HG02571 (cell line): ENCODE results near the gene LIPC.
A peak's percentile ranks its signal among the peaks of the same experiment; 100 is the strongest.

Source experiments
- ATAC-seq: cut with Tn5 transposase; IDR thresholded peaks from one replicate; pipeline ENCODE4 v1.9.1; 2021; ENCODE audit warnings: mild to moderate bottlenecking, moderate library complexity; ENCODE audit not compliant: unreplicated experiment

LIPC gene

DNA sequence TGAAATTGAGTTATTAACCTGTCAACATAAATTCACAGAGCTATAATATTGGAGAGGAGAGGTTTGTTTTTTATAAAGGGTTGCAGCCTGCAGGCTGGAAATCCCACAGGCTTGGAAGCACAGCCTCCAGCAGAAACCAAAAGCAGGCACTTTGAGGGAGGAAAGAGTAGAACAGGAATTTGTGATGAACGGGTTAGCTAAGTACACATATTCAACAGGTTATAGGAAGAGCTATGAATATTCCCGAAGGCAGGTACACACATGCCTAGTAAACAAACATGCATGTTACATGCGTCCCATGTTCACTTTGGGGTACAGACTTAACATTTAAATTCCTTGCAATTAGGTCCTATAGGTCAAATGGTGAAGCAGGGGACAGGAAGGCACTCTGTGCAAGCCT, 25.9 kb upstream of the LIPC start:
- no peak for ATAC-seq

DNA sequence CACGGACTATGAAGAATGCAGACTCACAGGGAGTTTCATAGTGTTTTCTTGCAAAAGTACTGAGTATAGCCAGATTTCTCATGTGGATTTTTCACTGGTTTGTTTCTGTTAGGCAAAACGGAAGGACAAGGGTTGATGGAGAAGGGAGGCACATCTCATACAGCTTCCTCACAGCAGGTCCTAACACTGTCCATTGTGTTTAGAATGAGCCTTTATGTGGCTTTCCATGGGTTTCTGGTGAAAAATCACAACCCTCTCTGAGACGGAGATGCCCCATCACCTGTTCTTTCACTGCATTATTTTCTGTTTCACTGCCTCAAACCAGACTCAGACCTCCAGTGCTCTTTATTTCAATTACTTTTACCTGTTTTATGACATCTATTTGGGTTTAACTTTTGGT, 25.0 kb upstream of the LIPC start:
- no peak for ATAC-seq

- ATAC-seq: no peak
These were observed 24.5 kb upstream of the LIPC start for GRCh38 chr15:58407236-58407775.

DNA sequence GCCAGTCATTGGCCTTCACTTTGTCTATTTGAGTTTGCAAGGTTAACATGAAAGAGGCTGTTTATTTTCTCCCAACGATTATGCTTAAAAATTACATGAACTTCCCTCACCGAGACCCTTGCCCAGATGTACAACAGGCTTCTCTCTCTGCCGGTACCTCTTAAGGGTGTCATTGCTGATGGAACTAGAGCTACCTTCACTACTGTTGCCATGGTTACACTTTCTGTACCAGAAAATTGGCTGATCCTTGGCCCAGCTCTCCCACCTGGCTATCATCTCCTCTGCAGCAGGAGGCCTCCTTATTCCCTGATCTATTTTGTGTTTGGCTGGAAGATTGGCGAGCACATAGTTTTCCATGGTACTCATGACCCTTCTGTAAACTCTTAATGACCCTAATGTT, 24.0 kb upstream of the LIPC start:
- no peak for ATAC-seq

DNA sequence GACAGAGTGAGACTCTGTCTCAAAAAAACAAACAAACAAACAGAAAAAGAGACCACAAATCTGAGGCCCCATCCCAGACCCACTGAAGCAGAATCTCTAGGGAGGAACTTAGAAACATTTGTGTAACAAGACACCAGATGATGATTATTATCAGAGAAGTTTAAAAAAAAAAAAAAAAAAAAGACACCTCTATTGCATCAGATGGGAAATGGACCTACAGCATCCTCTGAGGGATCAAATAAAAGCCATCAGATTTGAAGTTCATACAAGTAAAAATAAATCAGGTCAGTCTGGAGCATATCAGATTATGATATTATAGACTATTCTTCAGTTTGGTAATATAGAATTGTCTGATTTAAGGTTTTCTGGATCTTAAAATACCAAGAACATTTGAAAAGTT, 21.9 kb upstream of the LIPC start:
- no peak for ATAC-seq

GRCh38 chr15:58410353-58410752, 21.4 kb upstream of the LIPC start:
- ATAC-seq: no peak

GRCh38 chr15:58413253-58413652, 18.5 kb upstream of the LIPC start:
- ATAC-seq: no peak

- ATAC-seq: no peak
These were observed 16.2 kb upstream of the LIPC start for GRCh38 chr15:58415636-58416035.

DNA sequence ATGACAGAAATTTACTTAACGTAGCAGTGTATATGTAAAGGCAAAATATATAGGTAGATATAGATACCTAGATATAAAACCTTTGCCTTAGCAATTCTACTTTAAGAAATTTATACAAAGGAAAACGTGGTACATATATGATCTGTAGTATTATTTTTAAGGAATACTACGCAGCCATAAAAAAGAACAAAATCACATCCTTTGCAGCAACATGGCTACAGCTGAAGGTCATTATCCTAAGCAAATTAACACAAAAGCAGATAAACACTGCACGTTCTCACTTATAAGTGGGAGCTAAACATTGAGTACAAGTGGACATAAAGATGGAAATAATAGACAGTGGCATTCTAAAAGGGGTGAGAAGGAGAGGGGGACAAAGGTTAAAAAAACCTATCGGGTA, 14.8 kb upstream of the LIPC start:
- no peak for ATAC-seq

- no peak for ATAC-seq
These were observed 13.7 kb upstream of the LIPC start for GRCh38 chr15:58418135-58418534.

DNA sequence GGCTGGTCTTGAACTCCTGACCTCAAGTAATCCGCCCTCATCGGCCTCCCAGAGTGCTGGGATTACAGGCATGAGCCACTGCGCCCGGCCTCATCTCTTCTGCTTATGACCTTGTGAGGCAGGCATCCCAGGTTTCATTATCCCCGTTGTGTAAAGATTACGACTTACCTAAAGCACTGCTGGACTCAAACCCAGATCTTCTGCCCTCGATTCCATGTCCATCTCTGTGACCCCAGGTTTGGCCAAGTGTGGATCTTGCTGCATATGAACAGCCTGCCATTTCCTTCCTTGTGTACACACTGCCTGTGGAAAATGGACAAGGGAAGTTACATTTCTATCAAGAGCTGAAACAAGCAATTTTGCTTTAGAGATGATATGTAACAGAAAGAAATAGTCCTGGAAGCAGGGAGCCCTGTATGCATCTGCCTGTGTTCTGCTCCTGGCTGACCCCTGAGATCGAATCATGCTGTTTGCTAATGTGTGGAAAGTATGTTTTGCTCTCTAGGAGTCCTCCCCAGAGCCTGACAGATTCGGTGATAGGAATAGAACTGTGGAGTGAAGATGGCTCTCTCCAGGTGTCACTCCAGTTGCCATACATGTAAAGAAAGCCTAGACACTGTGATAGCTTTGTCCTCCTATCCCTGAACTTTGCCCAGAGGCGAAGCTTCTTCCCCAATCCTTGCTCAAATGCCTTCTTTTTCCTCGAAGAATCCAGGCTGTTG, 11.8 kb upstream of the LIPC start:
- ATAC-seq: peak; percentile 21

GRCh38 chr15:58420579-58421043, 11.2 kb upstream of the LIPC start:
- peak; percentile 51 for ATAC-seq

- ATAC-seq: no peak
These were observed 8.6 kb upstream of the LIPC start for GRCh38 chr15:58423205-58423604.

DNA sequence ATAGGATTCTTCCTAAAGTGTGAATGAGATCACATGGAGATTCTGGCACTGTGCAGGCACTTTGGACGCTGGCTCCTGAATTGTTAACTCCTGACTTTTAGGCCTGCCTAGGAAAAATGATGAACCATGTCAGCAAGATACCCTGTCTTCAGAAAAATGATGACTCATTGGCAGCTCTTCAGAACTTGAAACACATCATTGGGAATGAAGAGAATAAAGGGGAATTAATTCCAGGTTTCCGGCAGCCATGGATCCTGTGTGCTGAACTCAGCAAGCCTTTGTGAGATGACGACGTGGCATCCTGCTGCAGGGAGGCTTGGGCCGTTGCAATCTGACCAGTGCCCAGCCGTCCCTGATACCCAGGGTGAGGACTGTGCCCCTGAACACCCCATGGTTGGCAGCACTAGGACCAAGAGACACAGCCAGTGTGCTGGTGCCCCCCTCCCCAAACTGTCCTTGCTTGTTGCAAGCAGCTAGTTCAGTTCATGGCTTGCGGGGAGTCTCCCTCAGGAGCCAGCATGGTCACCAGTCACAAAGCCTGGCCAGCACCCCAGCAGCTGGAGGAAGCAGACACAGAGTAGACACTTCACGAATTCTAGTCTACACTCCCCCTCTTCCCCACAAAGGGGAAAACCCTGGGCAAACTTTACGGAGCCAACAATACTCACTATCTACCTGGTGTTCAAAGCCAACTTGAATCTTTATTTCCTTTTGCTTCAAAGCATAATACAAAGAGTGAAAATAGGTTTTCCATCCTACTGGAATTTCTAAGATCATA, 7.8 kb upstream of the LIPC start:
- ATAC-seq: no peak

DNA sequence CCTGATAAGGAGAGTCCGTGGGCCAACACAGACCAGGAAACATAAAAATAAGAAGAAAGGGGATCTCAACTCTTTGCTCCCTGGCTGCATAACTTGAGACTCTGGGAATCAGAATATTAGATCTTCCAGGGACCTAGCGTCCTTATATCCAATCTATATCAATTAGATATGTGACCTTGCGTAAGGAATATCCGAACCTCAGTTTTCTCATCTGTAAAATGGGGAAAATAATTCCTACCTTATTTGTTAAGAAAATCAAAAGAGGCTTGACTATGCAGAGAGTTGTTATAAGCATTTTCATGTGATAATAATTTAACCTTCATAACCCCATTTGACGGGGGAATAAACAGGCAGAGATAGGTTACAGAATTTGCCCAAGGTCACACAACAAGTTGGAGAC, 7.1 kb upstream of the LIPC start:
- ATAC-seq: no peak

- ATAC-seq: no peak
These were observed 6.6 kb upstream of the LIPC start for GRCh38 chr15:58425185-58425584.

GRCh38 chr15:58425834-58426233, 6.0 kb upstream of the LIPC start:
- no peak for ATAC-seq

GRCh38 chr15:58426501-58426900, 5.3 kb upstream of the LIPC start:
- ATAC-seq: no peak

DNA sequence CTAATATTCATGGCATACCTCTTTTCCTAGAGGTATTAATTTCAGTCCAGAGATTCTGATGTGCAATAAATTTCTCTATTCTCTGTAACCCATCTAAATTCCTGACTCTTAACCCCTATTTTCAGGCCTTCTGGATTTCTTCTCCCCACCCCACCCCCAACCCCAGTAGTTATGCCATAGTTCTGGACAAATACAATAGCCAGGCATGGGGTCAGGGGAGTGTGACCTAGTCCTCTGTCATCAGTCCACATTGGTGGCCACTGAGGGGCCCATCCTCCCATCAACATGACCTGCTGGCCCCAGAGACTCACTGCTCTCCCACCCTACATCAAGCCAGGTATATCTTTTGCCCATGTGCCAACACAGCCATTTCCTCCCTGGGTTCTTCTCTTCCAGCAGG, 3.8 kb upstream of the LIPC start:
- no peak for ATAC-seq

DNA sequence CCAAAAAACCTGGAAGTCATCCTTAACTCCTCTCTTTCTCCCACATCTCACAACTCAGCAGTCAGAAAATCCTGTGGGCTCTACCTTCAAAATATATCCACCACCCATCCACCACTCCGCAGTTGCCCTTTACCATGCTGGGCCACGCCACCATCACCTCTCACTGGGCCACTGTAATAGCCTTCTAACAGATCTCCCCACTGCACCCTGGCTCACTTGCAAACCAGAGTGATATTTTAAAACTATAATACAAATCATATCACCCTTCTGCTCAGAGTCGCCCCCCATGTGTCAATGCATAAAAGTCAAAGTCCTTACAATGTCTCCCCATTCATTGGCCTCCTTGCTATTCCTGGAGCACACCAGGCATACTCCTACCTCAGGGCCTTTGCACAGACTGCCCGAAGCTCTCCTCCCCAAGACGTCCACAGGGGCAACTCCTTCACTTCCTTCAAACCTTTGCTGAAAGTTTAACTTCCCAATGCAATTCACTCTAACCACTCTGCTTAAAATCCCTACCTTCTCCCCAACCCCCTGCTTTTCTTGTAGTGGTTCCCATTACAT, 1.5 kb upstream of the LIPC start:
- ATAC-seq: no peak

- no peak for ATAC-seq
These were observed 610 bp downstream of the LIPC start for GRCh38 chr15:58432401-58432800.
